Right lobe of liver (tissue), 6 donors: ENCODE data around the gene SPAG4. TPM values are rescaled to one million over a fixed set of nuclear protein-coding genes. Genes with fewer than 3 reads are reported as not detected.

ENCODE experiments used
- ATAC-seq, 4 donors: fragments of 200-7000 bp; cut with Tn5 transposase; one replicate each; pipeline ENCODE4 v1.9.1; 2020; ENCODE audit warnings: mild to moderate bottlenecking in 4 of 4, moderate library complexity in 4 of 4
- DNase-seq, 3 donors: peaks; one replicate each; pipeline ENCODE4 v3.0.0-alpha.2; 2020
- H3K27ac ChIP-seq, 3 donors: fragments of 200-600 bp; one replicate each; pipeline ENCODE4 v1.8.0; 2022
- H3K27me3 ChIP-seq, 2 donors: fragments of 200-600 bp; one replicate each; pipeline ENCODE4 v1.8.0; 2022
- H3K36me3 ChIP-seq, 4 donors: fragments of 200-600 bp; sonication (generic) in 1 of 4; one replicate each; pipeline versions ENCODE4 v1.5.1 to v1.8.0; 2017 to 2022; ENCODE audit warnings: control low read depth in 1 of 4
- H3K4me1 ChIP-seq, 4 donors: fragments of 200-600 bp; sonication (generic) in 1 of 4; one replicate each; pipeline versions ENCODE4 v1.5.1 to v1.8.0; 2017 to 2022; ENCODE audit warnings: control low read depth in 1 of 4
- H3K4me3 ChIP-seq, 3 donors: fragments of 200-600 bp; one replicate each; pipeline ENCODE4 v1.8.0; 2022
- H3K9me3 ChIP-seq, 4 donors: fragments of 200-600 bp; sonication (generic) in 1 of 4; one replicate each; pipeline versions ENCODE4 v1.5.1 to v1.8.0; 2017 to 2022; ENCODE audit warnings: control low read depth in 1 of 4
- CTCF ChIP-seq, 4 donors: fragments of 200-600 bp in 3 of 4; fragments of 450-650 bp in 1 of 4; IDR thresholded peaks; one replicate each; pipeline versions ENCODE4 v1.5.1 to v1.8.0; 2016 to 2022; ENCODE audit warnings: antibody characterized with exemption in 4 of 4, mild to moderate bottlenecking in 2 of 4
- POLR2A ChIP-seq: fragments of 450-650 bp; IDR thresholded peaks from one replicate; pipeline ENCODE4 v1.6.1; 2017; ENCODE audit warnings: antibody characterized with exemption, mild to moderate bottlenecking
- WGBS: methylation state at CpG from one replicate; pipeline ENCODE4 v1.1.6; 2018; ENCODE audit warnings: low coverage, low lambda C conversion rate; ENCODE audit not compliant: insufficient coverage; ENCODE audit errors: missing lambda C conversion rate; 5-methylcytosine and 5-hydroxymethylcytosine counted together
- intact Hi-C, 2 donors: fragments of 100-400 bp; cut with DNase I; formaldehyde crosslinking; loops; one replicate each; pipeline versions ENCODE4 v1.11.2 to v1.14.1; 2022
- total RNA-seq, 6 experiments: library from RNA; depleted of rRNA in 2 of 6; stranded (reverse); fragments of >200 nt in 2 of 6; fragmentation: NEBNext Ultra II Directional in 3 of 6; extraction: Animal tissue kit (Norgen Biotek cat#: 25700) in 3 of 6; gene quantifications; one replicate each; pipeline versions ENCODE4 v1.1.0 to v1.2.4, GENCODE V29; 2016 to 2023
- donor health status: DM: no; HTN: yes; CAD: no.
- donor health status: DM: no; HTN: no; CAD: no.
- donor health status: DM: no; HTN: no; CAD: no.
- donor health status: DM: no; HTN: yes; CAD: no.
- donor health status: DM: no; HTN: yes; CAD: no.

The SPAG4 gene
- total RNA-seq, 6 experiments from 2014 or later = 1.7 to 13.8 (median 3.6) TPM

GRCh38 chr20:35611482-35611881 lies 4.1 kb upstream of the SPAG4 start:
- ATAC-seq = no peak
- Histone ChIP-seq H3K9me3 (no peaks in the 10 kb centered on the region), H3K36me3 (no peaks in the 10 kb centered on the region), H3K27me3 (no peaks in the 10 kb centered on the region), H3K27ac (no peak overlapping the region), H3K4me1 (peaks cover 0 to 5% (median 0%) of the 10 kb centered on the region in 4 donors), H3K4me3 (no peak overlapping the region)
- TF ChIP-seq POLR2A (no peak), CTCF (IDR thresholded peaks at IDR 0.05) (no peak)
- DNase-seq = no peak
- intact Hi-C loops = no loop called here
- 100% methylated on average over 2 of the region's 2 CpGs for WGBS

GRCh38 chr20:35616465-35617396 lies 1.1 kb downstream of the SPAG4 start:
- Histone ChIP-seq H3K27me3 (no peaks in the 10 kb centered on the region), H3K36me3 (no peaks in the 10 kb centered on the region), H3K9me3 (no peaks in the 10 kb centered on the region), H3K27ac (peak overlapping the region; percentile 64 to 82 (median 67)), H3K4me3 (peak overlapping the region; percentile 44 to 58 (median 56)), H3K4me1 (peaks cover 0 to 32% (median 12%) of the 10 kb centered on the region in 4 donors)
- DNase-seq (peak; percentile 89 to 93 (median 92)), ATAC-seq (peak; percentile 58 to 66 (median 62))
- TF ChIP-seq POLR2A (peak; percentile 72), CTCF (IDR thresholded peaks at IDR 0.05) (no peak)
- 1% methylated on average over 19 of the region's 57 CpGs for WGBS
- intact Hi-C loops = no loop called here

GRCh38 chr20:35617397-35618262 lies 2.0 kb downstream of the SPAG4 start:
- ATAC-seq (peak; percentile 6 to 26 (median 9)), DNase-seq (peak; percentile 67 to 87 (median 78))
- WGBS = 11% methylated on average over 15 of the region's 22 CpGs
- no peaks in the 10 kb centered on the region for H3K9me3 ChIP-seq
- intact Hi-C loops = no loop called here
- TF ChIP-seq POLR2A = no peak
- TF ChIP-seq CTCF (IDR thresholded peaks at IDR 0.05) = peak; percentile 22 to 31 (median 28)
- peak overlapping the region in 2 of 3 donors; percentile 67 to 82 for H3K27ac ChIP-seq
- no peaks in the 10 kb centered on the region for H3K36me3 ChIP-seq
- peak overlapping the region; percentile 44 to 58 (median 56) for H3K4me3 ChIP-seq
- H3K4me1 ChIP-seq = peaks cover 0 to 32% (median 12%) of the 10 kb centered on the region in 4 donors
- H3K27me3 ChIP-seq = no peaks in the 10 kb centered on the region

- peak in 2 of 3 donors; percentile 50 to 51 for DNase-seq
- peaks cover 0 to 32% (median 12%) of the 10 kb centered on the region in 4 donors for H3K4me1 ChIP-seq
- intact Hi-C loops = no loop called here
Observed at GRCh38 chr20:35618263-35619131, 2.9 kb downstream of the SPAG4 start.

More at GRCh38 chr20:35618263-35619131, 2.9 kb downstream of the SPAG4 start:
- Histone ChIP-seq H3K4me3 (peak overlapping the region; percentile 31 to 46 (median 44)), H3K9me3 (no peaks in the 10 kb centered on the region), H3K27ac (peak overlapping the region in 1 of 3 donors; percentile 51), H3K36me3 (no peaks in the 10 kb centered on the region), H3K27me3 (no peaks in the 10 kb centered on the region)
- 10% methylated on average over 2 of the region's 35 CpGs for WGBS
- no peak for TF ChIP-seq CTCF (IDR thresholded peaks at IDR 0.05)
- TF ChIP-seq POLR2A = no peak
- no peak for ATAC-seq
